GM12892 (cell line): ENCODE data around the gene OR5AU1.

ENCODE experiments used
- POLR2A ChIP-seq: IDR thresholded peaks from 2 replicates; pipeline ENCODE4 v1.6.1; 2011; ENCODE audit warnings: low read depth, low read length, control low read depth
- TAF1 ChIP-seq: IDR thresholded peaks from 2 replicates; pipeline ENCODE4 v1.6.1; 2011; ENCODE audit warnings: low read depth, mild to moderate bottlenecking, control low read depth, low read length, borderline replicate concordance

DNA sequence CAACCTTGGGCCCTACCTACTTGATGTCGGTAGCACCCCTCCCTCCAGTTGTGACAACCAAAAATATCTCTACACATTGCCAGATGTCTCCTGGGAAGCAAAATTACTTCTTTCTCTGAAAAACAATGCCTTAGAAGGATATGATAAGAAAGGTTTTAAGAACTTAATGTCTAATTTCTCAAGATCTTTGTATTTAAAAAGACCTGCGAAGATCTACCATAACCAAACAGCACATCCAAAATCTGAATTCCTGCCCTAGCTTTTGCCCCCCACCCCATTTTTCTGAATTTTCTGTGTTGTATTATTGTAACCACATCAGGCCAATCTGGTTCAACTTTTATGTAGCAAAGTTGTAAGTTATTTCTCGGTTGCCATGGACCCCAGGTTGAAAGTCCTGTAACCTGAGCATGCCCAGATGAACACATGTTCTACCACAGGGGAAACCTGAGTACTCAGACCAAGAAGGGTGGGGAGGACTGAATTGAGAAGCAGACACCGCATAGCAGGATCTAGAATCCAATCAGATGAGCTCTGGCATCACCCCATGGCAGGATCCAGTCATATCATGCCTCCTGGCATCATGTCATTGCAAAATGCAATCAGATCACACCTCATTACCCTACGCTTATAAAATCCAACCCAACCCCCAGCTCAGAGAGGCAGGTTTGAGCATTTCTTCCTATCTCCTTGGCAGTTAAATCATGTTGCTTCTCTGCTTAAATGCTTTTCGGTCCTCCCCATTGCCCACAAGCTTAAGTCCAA, 46.3 kb downstream of the OR5AU1 start:
- TF ChIP-seq POLR2A (peak; percentile 35; the same call in 1 of the 2 replicates), TAF1 (no peak)
